Measurements from ENCODE around the gene CYP2B6.
"Not testable (repeated sequence)": the region's sequence is repeated elsewhere in the genome, so short reads cannot be mapped to it uniquely, and the experiment has no call there.

The CYP2B6 gene

DNA sequence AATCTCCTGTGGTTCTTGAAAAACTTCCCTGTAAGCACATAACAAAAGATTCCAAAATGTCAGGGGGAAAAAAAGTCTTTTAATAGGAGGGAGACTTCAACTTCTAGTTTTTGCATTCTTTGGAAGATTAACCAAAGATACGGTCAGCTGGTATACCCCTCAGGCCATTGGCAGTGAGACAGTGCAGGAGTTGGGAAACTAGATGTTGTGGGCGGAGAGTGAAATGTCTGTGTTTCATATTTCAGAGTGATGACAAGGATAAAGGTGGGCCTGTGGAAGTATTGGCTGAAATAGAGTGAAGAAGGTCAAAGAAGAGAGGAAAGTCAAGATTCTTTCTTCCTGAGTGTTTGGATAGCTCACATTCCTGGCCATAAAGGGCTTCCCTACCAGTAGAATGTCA lies 40.8 kb downstream of the CYP2B6 start:
- no peak for DNase-seq (ENCODE audit: low spot score)

DNA sequence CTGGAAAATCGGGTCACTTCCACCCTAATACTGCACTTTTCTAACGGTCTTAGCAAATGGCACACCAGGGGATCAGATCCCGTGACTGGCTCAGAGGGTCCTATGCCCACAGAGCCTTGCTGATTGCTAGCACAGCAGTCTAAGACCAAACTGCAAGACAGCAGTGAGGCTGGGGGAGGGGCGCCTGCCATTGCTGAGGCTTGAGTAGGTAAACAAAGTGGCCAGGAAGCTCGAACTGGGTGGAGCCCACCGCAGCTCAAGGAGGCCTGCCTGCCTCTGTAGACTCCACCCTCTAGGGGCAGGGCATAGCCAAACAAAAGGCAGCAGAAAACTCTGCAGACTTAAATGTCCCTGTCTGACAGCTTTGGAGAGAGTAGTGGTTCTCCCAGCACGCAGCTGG lies 42.2 kb downstream of the CYP2B6 start:
- not testable (repeated sequence) for DNase-seq (ENCODE audit: low spot score)

DNA sequence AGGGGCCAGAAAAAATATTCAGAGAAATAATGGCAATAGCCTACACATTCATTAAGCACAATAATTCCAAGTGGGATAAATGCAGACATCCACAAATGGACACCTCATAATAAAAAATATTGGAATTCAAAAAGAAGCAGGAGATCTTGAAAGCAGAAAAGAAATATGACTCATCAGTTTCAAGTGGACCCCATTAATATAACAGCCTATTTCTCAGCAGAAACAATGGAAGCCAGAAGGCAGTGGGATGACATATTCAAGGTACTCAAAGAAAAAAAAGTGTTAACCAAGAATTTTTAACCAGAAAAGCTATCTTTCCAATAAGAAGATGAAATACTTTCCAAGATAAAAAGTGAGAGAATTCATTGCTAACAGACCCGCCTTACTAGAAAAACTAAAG lies 48.7 kb downstream of the CYP2B6 start:
- DNase-seq (ENCODE audit: low spot score): no peak

GRCh38 chr19:41045095-41045494 lies 54.0 kb downstream of the CYP2B6 start:
- DNase-seq (ENCODE audit: low spot score): not testable (repeated sequence)

DNA sequence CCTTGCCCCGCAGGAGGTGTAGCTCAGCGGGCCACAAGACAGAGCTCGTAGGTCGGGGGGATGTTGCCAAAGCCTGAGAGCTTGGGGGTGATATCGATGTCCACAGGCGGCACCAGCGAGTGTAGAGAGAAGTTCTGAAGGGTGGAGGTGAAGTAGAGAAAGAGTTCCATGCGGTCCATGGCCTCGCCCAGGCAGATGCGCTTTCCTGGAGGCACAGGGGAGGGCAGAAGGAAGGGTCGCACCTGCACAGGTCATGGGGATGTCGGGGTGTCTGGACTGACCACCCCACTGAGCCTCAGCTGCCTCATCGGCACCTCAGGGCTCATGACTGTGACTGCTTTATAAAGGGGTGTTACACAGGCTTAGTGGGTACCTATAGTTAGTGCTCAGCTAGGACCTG lies 59.3 kb downstream of the CYP2B6 start:
- DNase-seq (ENCODE audit: low spot score): no peak

- not testable (repeated sequence) for DNase-seq (ENCODE audit: low spot score)
Observed at GRCh38 chr19:41052162-41052561, 61.1 kb downstream of the CYP2B6 start.

GRCh38 chr19:41053331-41053730 lies 62.2 kb downstream of the CYP2B6 start:
- not testable (repeated sequence) for DNase-seq (ENCODE audit: low spot score)

DNA sequence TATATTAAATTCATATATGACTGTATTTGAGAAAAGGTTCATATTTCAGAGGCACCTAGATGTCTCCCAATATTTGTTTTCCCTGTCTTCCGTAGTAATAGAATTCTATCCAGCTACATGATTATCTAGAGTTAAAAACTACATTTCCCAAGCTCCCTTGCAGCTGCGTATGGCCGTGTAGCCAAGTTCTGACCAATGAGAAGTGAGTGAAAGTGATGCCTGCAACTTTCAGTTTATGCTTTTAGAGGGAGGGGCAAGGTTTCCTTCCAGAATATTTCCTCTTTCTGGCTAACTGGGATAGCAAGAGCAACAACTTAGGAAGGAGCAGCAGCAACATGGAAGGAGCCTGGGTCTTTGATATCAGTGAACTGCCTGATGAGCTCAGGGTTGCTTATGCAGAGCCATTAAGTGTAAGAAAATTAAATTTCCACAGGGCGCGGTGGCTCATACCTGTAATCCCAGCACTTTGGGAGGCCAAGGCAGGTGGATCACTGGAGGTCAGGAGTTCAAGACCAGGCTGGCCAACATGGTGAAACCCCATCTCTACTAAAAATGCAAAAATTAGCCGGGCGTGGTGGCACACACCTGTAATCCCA lies 74.0 kb downstream of the CYP2B6 start:
- no peak for DNase-seq (ENCODE audit: low spot score)
